ENCODE measurements around the gene EPB41L3.

Gene EPB41L3

GRCh38 chr18:5369513-5369912 is 174.3 kb downstream of the EPB41L3 start:
- DNase-seq (ENCODE audit: low read depth), result no peak
- no peak for TF ChIP-seq CTCF (conservative IDR thresholded peaks at IDR 0.05; ENCODE audit: low read depth, low read length)
- H3K4me3 ChIP-seq (ENCODE audit: low read depth, low read length), result no peak overlapping the region

DNA sequence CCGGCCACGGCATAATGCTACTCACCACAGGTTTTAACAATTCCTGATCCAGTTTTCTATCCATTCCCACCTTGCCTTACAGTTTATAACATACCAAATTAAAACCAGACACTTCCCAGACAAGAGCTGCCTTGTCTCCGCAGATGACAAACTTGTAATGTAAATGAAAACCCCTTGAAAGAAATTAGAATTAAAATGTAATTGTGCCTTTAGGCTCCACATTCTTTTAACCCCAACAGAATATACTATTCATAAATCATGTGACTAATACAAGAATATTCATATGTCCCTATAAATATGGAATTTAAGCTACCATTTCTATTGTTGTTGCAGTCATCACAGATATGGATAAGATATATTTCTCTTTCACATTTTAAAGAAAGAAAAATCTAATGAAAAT is 178.4 kb downstream of the EPB41L3 start:
- no peak overlapping the region for H3K4me3 ChIP-seq (ENCODE audit: low read depth, low read length)
- no peak for DNase-seq (ENCODE audit: low read depth)
- no peak for TF ChIP-seq CTCF (conservative IDR thresholded peaks at IDR 0.05; ENCODE audit: low read depth, low read length)

DNA sequence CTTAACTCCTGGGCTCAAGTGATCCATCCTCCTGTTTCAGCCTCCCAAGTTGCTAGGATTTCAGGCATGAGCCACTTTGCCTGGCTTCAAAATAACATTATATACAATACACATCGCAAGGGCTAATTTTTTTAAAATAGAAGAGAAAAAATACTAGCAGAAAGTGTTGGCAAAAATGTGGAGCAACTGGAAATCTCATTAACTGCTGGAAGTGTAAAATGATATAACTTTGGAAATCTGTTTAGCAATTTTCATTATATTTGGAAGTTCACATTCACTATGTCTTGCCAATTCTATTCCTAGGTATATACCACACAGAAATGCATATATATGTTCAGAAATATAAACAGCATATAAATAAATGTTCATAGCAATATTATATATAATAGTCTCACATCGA is 193.2 kb downstream of the EPB41L3 start:
- H3K4me3 ChIP-seq (ENCODE audit: low read depth, low read length), result no peak overlapping the region
- TF ChIP-seq CTCF (conservative IDR thresholded peaks at IDR 0.05; ENCODE audit: low read depth, low read length), result no peak

More for the DNA sequence above, 193.2 kb downstream of the EPB41L3 start:
- DNase-seq (ENCODE audit: low read depth), result no peak

Measured in choroid plexus epithelial cell (primary cell).